Loucy (cell line): Measurements from ENCODE around the gene FOXK1.

Experiments
- EZH2phosphoT487 ChIP-seq: fragments of 200-600 bp; IDR thresholded peaks from 2 replicates; pipeline ENCODE4 v1.6.1; 2018; ENCODE audit warnings: antibody characterized with exemption, mild to moderate bottlenecking, moderate library complexity, borderline replicate concordance
- TF ChIP-seq, protein P1 (sequence below): fragments of 200-600 bp; sonication (generic); conservative IDR thresholded peaks from 2 replicates; pipeline ENCODE4 v1.5.1; 2014; ENCODE audit warnings: mild to moderate bottlenecking, antibody characterized with exemption, low read length

DNA sequence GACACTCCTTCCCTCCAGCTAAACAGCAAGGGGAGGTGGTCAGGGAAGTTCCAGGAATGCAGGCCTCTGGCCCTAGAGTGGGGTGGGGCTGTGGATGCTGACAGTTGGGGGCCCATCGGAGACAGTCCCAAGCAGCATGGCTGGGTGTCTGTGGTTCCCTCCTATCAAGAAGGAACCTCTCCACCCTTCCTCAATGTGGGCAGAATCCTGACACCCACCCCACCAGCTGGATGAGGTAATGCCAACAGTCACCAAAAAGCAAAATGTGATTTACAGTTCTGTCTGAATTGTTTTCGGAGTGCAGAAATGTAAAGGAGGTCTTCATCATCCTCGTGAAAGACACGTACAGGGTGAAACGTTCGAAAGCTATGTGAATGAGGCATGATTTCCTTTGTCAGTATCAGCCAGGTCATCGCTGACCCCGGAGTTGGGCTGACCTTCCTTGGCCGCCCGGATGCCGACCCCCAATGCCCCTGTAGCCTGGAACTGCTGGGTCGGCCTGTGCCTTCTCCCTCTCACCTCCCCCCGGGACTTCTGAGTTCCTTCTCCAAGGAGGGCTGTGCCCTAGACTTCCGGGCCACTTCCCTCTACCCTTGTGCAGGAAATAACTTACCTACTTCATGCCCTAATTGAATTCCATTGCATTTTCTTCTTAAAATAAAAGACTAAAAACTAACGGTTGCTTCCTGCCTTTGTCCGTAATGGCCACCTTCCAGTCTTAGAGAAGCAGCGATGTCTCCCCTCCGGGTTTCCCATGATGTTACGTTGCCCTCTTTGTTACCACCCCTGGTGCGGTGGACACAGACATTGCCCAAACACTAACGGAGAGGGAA, 24.5 kb downstream of the FOXK1 start:
- TF ChIP-seq, protein P1, sequence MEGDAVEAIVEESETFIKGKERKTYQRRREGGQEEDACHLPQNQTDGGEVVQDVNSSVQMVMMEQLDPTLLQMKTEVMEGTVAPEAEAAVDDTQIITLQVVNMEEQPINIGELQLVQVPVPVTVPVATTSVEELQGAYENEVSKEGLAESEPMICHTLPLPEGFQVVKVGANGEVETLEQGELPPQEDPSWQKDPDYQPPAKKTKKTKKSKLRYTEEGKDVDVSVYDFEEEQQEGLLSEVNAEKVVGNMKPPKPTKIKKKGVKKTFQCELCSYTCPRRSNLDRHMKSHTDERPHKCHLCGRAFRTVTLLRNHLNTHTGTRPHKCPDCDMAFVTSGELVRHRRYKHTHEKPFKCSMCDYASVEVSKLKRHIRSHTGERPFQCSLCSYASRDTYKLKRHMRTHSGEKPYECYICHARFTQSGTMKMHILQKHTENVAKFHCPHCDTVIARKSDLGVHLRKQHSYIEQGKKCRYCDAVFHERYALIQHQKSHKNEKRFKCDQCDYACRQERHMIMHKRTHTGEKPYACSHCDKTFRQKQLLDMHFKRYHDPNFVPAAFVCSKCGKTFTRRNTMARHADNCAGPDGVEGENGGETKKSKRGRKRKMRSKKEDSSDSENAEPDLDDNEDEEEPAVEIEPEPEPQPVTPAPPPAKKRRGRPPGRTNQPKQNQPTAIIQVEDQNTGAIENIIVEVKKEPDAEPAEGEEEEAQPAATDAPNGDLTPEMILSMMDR = no peak
- TF ChIP-seq EZH2phosphoT487 = no peak
